HepG2 (cell line): ENCODE data around the gene RHOBTB3. TPM values are rescaled to one million over a fixed set of nuclear protein-coding genes. Genes with fewer than 3 reads are reported as not detected.

Experiments used
- ASH2L ChIP-seq: fragments of 300-600, 200-600 bp; sonication (generic); IDR thresholded peaks from 2 replicates; pipeline ENCODE4 v1.7.0; 2017; ENCODE audit warnings: low read depth, mild to moderate bottlenecking, moderate library complexity, mixed read lengths, low read length; ENCODE audit not compliant: insufficient read length
- EEA1 ChIP-seq: sonication (generic); formaldehyde crosslinking; IDR thresholded peaks from 2 replicates; pipeline ENCODE4 v1.5.1; 2020; ENCODE audit warnings: mild to moderate bottlenecking, missing genetic modification reagents, borderline replicate concordance
- EED ChIP-seq: sonication (generic); formaldehyde crosslinking; IDR thresholded peaks from 2 replicates; pipeline ENCODE4 v1.5.0; 2020; ENCODE audit warnings: mild to moderate bottlenecking, missing genetic modification reagents
- ELF3 ChIP-seq: IDR thresholded peaks from 2 replicates; pipeline ENCODE4 v1.6.1; 2016; ENCODE audit warnings: missing genetic modification reagents, missing compliant biosample characterization
- FOSL1 ChIP-seq: sonication (generic); formaldehyde crosslinking; IDR thresholded peaks from 2 replicates; pipeline ENCODE4 v1.9.0; 2021; ENCODE audit warnings: missing genetic modification reagents, borderline replicate concordance
- HDAC1 ChIP-seq: sonication (generic); formaldehyde crosslinking; IDR thresholded peaks from 2 replicates; pipeline ENCODE4 v1.5.1; 2020; ENCODE audit warnings: mild to moderate bottlenecking, missing genetic modification reagents
- HMG20B ChIP-seq: conservative IDR thresholded peaks from 2 replicates; pipeline ENCODE4 v1.6.1; 2016; ENCODE audit warnings: missing genetic modification reagents, missing compliant biosample characterization
- ISX ChIP-seq: sonication (generic); formaldehyde crosslinking; conservative IDR thresholded peaks from 2 replicates; pipeline ENCODE4 v1.5.0; 2020; ENCODE audit warnings: missing genetic modification reagents
- KMT2B ChIP-seq: IDR thresholded peaks from 2 replicates; pipeline ENCODE4 v1.6.1; 2016; ENCODE audit warnings: missing genetic modification reagents, missing compliant biosample characterization
- MXD4 ChIP-seq: IDR thresholded peaks from 2 replicates; pipeline ENCODE4 v1.6.1; 2016; ENCODE audit warnings: mild to moderate bottlenecking, missing biosample characterization, missing genetic modification reagents
- NFRKB ChIP-seq: fragments of 450-650 bp; IDR thresholded peaks from 2 replicates; pipeline ENCODE4 v1.6.1; 2017
- POLR2A ChIP-seq, 2 experiments: IDR thresholded peaks; 2 replicates each; pipeline ENCODE4 v1.6.1; 2011; ENCODE audit warnings: low read depth in 2 of 2, low read length in 2 of 2, mild to moderate bottlenecking in 1 of 2, moderate library complexity in 1 of 2; ENCODE audit not compliant: insufficient read depth in 1 of 2
- POLR2G ChIP-seq: fragments of 200-400 bp; formaldehyde crosslinking; IDR thresholded peaks from 2 replicates; pipeline ENCODE4 v1.6.1; 2018; ENCODE audit warnings: mild to moderate bottlenecking, low read depth, low read length, moderate library complexity
- RAD21 ChIP-seq: fragments of 450-650 bp; formaldehyde crosslinking; IDR thresholded peaks from 2 replicates; pipeline ENCODE4 v1.5.0; 2020; ENCODE audit warnings: mild to moderate bottlenecking
- SUZ12 ChIP-seq: fragments of 150-350 bp; IDR thresholded peaks from 2 replicates; pipeline ENCODE4 v1.6.1; 2014; ENCODE audit warnings: low read depth, low read length
- XBP1 ChIP-seq: sonication (generic); formaldehyde crosslinking; IDR thresholded peaks from 2 replicates; pipeline ENCODE4 v1.5.0; 2020; ENCODE audit warnings: missing genetic modification reagents
- ZBTB1 ChIP-seq: sonication (generic); formaldehyde crosslinking; IDR thresholded peaks from 2 replicates; pipeline ENCODE4 v1.4.0; 2020; ENCODE audit warnings: missing genetic modification reagents, borderline replicate concordance
- ZBTB7B ChIP-seq: sonication (generic); formaldehyde crosslinking; IDR thresholded peaks from 2 replicates; pipeline ENCODE4 v1.4.0; 2020; ENCODE audit warnings: missing genetic modification reagents
- ZMYM3 ChIP-seq: sonication (generic); formaldehyde crosslinking; IDR thresholded peaks from 2 replicates; pipeline ENCODE4 v1.5.1; 2020; ENCODE audit warnings: mild to moderate bottlenecking, missing genetic modification reagents
- ZNF121 ChIP-seq: sonication (generic); formaldehyde crosslinking; IDR thresholded peaks from 2 replicates; pipeline ENCODE4 v1.5.0; 2020; ENCODE audit warnings: mild to moderate bottlenecking, missing genetic modification reagents
- ZNF264 ChIP-seq: sonication (generic); formaldehyde crosslinking; IDR thresholded peaks from 2 replicates; pipeline ENCODE4 v1.4.0; 2020; ENCODE audit warnings: missing genetic modification reagents
- ZNF292 ChIP-seq: sonication (generic); formaldehyde crosslinking; IDR thresholded peaks from 2 replicates; pipeline ENCODE4 v1.8.1; 2022; ENCODE audit warnings: mild to moderate bottlenecking, low read depth, missing genetic modification reagents, borderline replicate concordance
- ZNF329 ChIP-seq: sonication (generic); formaldehyde crosslinking; IDR thresholded peaks from 2 replicates; pipeline ENCODE4 v1.9.0; 2021; ENCODE audit warnings: low read depth, mild to moderate bottlenecking, missing genetic modification reagents
- ZNF343 ChIP-seq: sonication (generic); formaldehyde crosslinking; IDR thresholded peaks from 2 replicates; pipeline ENCODE4 v1.4.0; 2020; ENCODE audit warnings: mild to moderate bottlenecking, missing genetic modification reagents
- ZNF430 ChIP-seq: sonication (generic); formaldehyde crosslinking; IDR thresholded peaks from 2 replicates; pipeline ENCODE4 v1.9.0; 2021; ENCODE audit warnings: mild to moderate bottlenecking, missing genetic modification reagents
- ZNF629 ChIP-seq: sonication (generic); formaldehyde crosslinking; conservative IDR thresholded peaks from 2 replicates; pipeline ENCODE4 v1.5.0; 2020; ENCODE audit warnings: missing genetic modification reagents
- ZNF772 ChIP-seq: sonication (generic); formaldehyde crosslinking; IDR thresholded peaks from 2 replicates; pipeline ENCODE4 v1.5.0; 2020; ENCODE audit warnings: mild to moderate bottlenecking, missing genetic modification reagents
- polyA plus RNA-seq, 8 experiments: library from polyadenylated mRNA; depleted of rRNA in 3 of 8; stranded (reverse) in 7 of 8; unstranded in 1 of 8; fragments of >200 nt; fragmentation: Illumina TruSeq in 4 of 8; extraction: Trizol in 4 of 8; gene quantifications; 2 replicates each; pipeline versions ENCODE4 v1.2.1 to v1.2.3, GENCODE V29; 2011 to 2016; ENCODE audit warnings: low read depth in 4 of 8, missing spikeins in 1 of 8, mixed read lengths in 1 of 8; ENCODE audit not compliant: insufficient read depth in 1 of 8
- total RNA-seq, 5 experiments: library from RNA; depleted of rRNA; stranded (reverse); fragments of >200 nt; fragmentation: Illumina TruSeq; extraction: Trizol; gene quantifications; 2 replicates each; pipeline ENCODE4 v1.2.3, GENCODE V29; 2016; ENCODE audit warnings: low read depth in 1 of 5
- TF ChIP-seq, protein P1 (sequence below): sonication (generic); formaldehyde crosslinking; IDR thresholded peaks from 2 replicates; pipeline ENCODE4 v1.8.0; 2022; ENCODE audit warnings: low read depth, missing genetic modification reagents
- TF ChIP-seq, protein P2 (sequence below): sonication (generic); formaldehyde crosslinking; IDR thresholded peaks from 2 replicates; pipeline ENCODE4 v1.8.0; 2022; ENCODE audit warnings: mild to moderate bottlenecking, missing genetic modification reagents, moderate library complexity
- TF ChIP-seq, protein P3 (sequence below): sonication (generic); formaldehyde crosslinking; IDR thresholded peaks from 2 replicates; pipeline ENCODE4 v1.5.0; 2020; ENCODE audit warnings: missing genetic modification reagents

The RHOBTB3 gene
- total and polyA plus RNA-seq, 2 of the 13 experiments (the other 11 are each of a cell fraction or from before 2014, with no cell fraction given) = 31.6 to 35.4 TPM

DNA sequence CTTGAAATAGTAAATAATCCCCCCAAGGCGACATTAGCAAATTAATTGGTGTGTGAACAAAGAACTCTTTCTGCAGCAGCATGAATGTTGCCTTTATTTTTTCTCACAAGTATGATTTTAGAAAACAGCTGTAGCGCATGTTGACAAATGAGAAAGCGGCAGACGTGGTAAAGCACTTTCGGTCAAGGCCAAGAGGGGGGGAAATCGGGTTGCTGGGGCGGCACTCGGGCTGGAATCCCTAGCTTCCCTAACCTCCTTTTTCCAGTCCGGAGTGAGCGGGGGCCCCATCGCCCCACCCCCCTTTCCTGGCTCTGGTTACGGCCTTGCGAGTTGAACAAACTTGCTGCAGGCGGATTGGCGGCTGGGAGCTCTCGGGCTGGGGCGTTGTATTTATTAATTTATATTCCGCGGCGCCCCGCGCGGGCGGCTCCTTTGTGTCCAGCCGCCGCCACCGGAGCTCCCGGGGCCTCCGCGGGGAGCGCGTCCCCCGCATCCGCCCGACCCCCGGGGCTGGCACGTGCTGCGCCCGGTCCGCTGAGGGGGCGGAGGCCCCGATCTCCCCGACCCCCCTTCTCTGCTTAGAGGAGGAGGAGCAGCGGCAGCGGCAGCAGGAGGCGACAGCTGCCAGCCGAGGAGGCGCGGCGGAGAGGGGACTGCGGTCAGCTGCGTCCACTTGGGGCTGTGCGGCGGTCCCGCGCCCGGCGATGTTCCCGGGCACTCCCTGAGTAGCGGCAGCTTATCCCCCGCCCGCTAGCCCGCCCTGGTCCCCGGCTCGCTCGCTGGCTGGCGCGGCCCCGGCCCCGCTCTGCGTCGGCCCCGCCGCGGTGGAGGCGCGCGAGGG is at the start of gene RHOBTB3 (continued):
- TF ChIP-seq ZNF343 (peak; percentile 42; the same call in 1 of the 2 replicates), ZMYM3 (no peak), ZNF264 (0 out of 2 replicates have a peak, but pooled peaks have one; percentile 35), ZNF772 (CRISPR knock-in tag) (0 out of 2 replicates have a peak, but pooled peaks have one; percentile 38), ZNF329 (CRISPR knock-in tag) (0 out of 2 replicates have a peak, but pooled peaks have one; percentile 23), HDAC1 (CRISPR knock-in tag) (peak; percentile 33; the same call in 1 of the 2 replicates), ZBTB1 (CRISPR knock-in tag) (no peak), HMG20B (CRISPR knock-in tag) (0 out of 2 replicates have a peak, but pooled peaks have one; percentile 25), ZBTB7B (CRISPR knock-in tag) (peak; percentile 74), SUZ12 (no peak), EED (CRISPR knock-in tag) (0 out of 2 replicates have a peak, but pooled peaks have one; percentile 52), ISX (CRISPR knock-in tag) (no peak), ZNF292 (CRISPR knock-in tag) (peak; percentile 65; the same call in 1 of the 2 replicates), NFRKB (no peak), ZNF121 (CRISPR knock-in tag) (no peak; the same call in 1 of the 2 replicates), POLR2G (peak; percentile 67; the same call in 1 of the 2 replicates), RAD21 (CRISPR knock-in tag) (peak; percentile 49; the same call in 1 of the 2 replicates), ZNF629 (CRISPR knock-in tag) (no peak), ZNF430 (CRISPR knock-in tag) (no peak), XBP1 (CRISPR knock-in tag) (no peak), EEA1 (peak; percentile 11; the same call in 1 of the 2 replicates), FOSL1 (CRISPR knock-in tag) (no peak), KMT2B (CRISPR knock-in tag) (peak; percentile 46), ASH2L (peak; percentile 79), POLR2A (IDR thresholded peaks at IDR 0.05; ENCODE audit: insufficient read depth in 1 of 2, low read depth in 2 of 2, low read length in 2 of 2) (peak; percentile 41 to 44; a peak in 2 of 4 replicates), ELF3 (CRISPR knock-in tag) (0 out of 2 replicates have a peak, but pooled peaks have one; percentile 20), MXD4 (CRISPR knock-in tag) (0 out of 2 replicates have a peak, but pooled peaks have one; percentile 34)
- TF ChIP-seq, protein P1, sequence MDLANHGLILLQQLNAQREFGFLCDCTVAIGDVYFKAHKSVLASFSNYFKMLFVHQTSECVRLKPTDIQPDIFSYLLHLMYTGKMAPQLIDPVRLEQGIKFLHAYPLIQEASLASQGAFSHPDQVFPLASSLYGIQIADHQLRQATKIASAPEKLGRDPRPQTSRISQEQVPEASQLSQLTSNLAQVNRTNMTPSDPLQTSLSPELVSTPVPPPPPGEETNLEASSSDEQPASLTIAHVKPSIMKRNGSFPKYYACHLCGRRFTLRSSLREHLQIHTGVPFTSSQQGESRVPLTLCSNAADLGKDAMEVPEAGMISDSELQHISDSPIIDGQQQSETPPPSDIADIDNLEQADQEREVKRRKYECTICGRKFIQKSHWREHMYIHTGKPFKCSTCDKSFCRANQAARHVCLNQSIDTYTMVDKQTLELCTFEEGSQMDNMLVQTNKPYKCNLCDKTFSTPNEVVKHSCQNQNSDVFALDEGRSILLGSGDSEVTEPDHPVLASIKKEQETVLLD (CRISPR knock-in tag) = peak; percentile 85
- TF ChIP-seq, protein P2, sequence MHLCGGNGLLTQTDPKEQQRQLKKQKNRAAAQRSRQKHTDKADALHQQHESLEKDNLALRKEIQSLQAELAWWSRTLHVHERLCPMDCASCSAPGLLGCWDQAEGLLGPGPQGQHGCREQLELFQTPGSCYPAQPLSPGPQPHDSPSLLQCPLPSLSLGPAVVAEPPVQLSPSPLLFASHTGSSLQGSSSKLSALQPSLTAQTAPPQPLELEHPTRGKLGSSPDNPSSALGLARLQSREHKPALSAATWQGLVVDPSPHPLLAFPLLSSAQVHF (CRISPR knock-in tag) = no peak; the same call in 1 of the 2 replicates
- TF ChIP-seq, protein P3, sequence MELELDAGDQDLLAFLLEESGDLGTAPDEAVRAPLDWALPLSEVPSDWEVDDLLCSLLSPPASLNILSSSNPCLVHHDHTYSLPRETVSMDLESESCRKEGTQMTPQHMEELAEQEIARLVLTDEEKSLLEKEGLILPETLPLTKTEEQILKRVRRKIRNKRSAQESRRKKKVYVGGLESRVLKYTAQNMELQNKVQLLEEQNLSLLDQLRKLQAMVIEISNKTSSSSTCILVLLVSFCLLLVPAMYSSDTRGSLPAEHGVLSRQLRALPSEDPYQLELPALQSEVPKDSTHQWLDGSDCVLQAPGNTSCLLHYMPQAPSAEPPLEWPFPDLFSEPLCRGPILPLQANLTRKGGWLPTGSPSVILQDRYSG (CRISPR knock-in tag) = no peak
